WI38 (cell line): ENCODE measurements around the gene NKX6-2.
"Not testable (repeated sequence)": the region's sequence is repeated elsewhere in the genome, so short reads cannot be mapped to it uniquely, and the experiment has no call there.

ENCODE experiments used
- H3K4me3 ChIP-seq: 2 replicates; pipeline ENCODE4 v1.5.1; 2011; ENCODE audit warnings: low read depth, mild to moderate bottlenecking, control low read depth, low read length
- CTCF ChIP-seq: IDR thresholded peaks from 2 replicates; pipeline ENCODE4 v1.5.1; 2012; ENCODE audit warnings: low read depth, mild to moderate bottlenecking, control low read depth, low read length

Gene NKX6-2

DNA sequence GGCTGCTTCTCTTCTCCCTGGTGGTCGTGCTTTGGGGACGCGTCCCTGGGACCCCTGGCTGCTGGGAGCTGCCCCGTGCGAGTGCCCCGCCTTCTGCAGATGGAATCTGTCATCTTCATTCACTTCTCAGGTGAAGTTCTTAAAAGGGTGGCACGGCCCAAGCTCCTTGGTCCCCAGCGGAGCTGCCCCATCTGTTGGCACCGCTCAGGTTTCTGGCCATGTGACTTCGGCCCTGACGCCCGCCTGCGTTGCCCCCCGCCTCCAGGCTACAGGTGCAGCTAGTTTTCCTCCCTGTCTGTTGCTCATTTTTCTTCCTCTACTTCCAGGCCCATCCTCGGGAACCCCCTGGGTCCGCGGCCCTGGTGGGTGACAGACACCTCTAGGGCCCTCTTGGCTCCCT lies 6.8 kb upstream of the NKX6-2 start:
- TF ChIP-seq CTCF = no peak
- no peak overlapping the region for H3K4me3 ChIP-seq

- not testable (repeated sequence) for H3K4me3 ChIP-seq
Observed at GRCh38 chr10:132792099-132792498, 6.2 kb upstream of the NKX6-2 start.

GRCh38 chr10:132790934-132791829 lies 5.2 kb upstream of the NKX6-2 start:
- no peak overlapping the region for H3K4me3 ChIP-seq
- TF ChIP-seq CTCF = no peak

- H3K4me3 ChIP-seq = no peak overlapping the region
- TF ChIP-seq CTCF = no peak
Observed at GRCh38 chr10:132790470-132790869, 4.5 kb upstream of the NKX6-2 start.

GRCh38 chr10:132789659-132790148 lies 3.8 kb upstream of the NKX6-2 start:
- H3K4me3 ChIP-seq = no peak overlapping the region
- no peak for TF ChIP-seq CTCF

DNA sequence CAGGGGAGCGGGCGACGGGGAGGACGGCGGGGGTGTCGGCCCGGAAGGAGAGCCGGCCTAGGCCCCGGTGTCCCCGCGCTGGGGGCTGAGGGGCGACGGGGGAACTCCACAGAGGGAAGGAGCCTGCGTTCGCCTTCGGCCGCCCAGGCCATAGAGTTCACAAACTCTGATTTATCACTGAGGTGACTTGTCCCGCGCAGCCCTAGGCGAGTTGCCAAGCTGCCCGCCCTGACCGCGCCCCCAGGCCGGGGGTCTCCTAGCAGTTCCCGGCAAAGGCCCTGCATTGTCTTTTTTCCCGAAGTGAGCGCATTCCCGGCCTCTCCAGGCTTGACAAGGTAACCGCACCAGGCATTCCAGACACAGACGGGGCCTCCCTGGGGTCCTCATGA lies 2.9 kb upstream of the NKX6-2 start:
- no peak overlapping the region for H3K4me3 ChIP-seq
- no peak for TF ChIP-seq CTCF

- H3K4me3 ChIP-seq = no peak overlapping the region
Observed at GRCh38 chr10:132788180-132788830, 2.4 kb upstream of the NKX6-2 start.

More at GRCh38 chr10:132788180-132788830, 2.4 kb upstream of the NKX6-2 start:
- TF ChIP-seq CTCF = 0 out of 2 replicates have a peak, but pooled peaks have one; percentile 21
